NCI-H146 treated with DMSO at 0.1 percent for 48 hours (cell line): Measurements from ENCODE around the gene KDM6B.

ENCODE experiments used
- DNase-seq: peaks from one replicate; lab custom pipeline; 2025; ENCODE audit not compliant: unreplicated experiment; lab: John Stamatoyannopoulos, UW

Gene KDM6B

DNA sequence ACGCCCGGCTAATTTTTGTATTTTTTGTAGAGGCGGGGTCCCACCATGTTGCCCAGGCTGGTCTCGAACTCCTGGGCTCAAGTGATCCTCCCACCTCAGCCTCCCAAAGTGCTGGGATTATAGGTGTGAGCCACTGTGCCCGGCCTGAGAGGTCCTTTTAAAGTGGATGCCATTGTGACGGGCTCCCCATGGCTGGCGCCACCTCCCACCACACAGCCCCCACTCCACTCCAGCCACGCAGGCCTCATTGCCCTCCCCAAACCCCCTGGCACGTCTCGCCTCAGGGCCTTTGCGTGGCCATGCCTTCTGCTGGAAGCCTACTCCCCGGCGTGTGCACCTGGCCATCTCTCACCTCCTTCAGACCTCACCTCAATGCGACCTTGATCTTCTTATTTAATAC, 11.9 kb upstream of the KDM6B start:
- DNase-seq, result no peak

DNA sequence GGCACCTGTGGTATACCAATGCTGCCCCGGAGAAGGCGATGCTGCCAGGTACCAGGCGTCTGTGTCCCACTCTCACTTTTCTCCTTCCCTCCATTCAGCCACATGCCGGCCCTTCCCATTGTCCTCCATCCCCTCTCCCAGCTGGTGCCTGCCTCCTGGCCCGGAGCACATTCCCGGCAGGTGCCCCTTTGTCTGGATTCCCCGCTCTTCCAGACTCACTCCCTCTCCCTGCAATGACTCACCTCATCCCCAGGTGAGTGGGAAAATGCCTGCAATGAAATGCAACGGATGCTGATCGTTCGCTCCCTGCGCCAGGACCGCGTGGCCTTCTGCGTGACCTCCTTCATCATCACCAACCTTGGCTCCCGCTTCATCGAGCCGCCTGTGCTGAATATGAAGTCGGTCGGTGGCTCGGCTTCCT, 10.4 kb upstream of the KDM6B start:
- peak; percentile 61 for DNase-seq

DNA sequence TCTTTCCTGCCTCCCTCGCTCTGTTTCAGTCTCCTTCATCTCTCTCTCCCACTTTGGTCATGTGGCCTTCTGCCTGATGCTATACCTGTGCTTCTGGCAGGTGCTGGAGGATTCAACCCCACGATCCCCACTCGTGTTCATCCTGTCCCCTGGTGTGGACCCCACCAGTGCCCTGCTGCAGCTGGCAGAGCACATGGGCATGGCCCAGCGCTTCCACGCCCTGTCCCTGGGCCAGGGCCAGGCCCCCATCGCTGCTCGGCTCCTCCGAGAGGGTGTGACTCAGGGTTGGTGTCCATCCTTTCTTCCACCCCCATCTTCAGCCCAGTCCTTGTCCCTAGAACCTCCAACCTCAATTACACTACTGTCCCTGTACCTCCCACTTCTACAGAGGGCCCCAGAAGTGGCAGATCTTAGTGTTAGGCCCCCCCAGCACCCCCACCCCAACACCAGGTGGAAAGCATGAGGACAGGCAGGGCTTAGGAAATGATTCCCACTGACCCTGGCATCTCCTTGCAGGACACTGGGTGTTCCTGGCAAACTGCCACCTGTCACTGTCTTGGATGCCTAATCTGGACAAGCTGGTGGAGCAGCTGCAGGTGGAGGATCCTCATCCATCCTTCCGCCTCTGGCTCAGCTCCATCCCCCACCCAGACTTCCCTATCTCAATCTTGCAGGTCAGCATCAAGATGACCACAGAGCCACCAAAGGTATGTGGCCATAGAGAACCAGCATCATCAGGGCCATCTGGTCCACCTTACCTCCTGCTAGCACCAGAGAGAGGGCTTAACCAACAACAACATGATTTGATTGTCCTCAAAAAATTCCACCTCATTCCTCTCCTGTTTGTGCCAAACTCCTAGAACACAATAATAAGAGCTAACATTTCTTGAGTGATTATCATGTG, 9.7 kb upstream of the KDM6B start:
- no peak for DNase-seq

DNA sequence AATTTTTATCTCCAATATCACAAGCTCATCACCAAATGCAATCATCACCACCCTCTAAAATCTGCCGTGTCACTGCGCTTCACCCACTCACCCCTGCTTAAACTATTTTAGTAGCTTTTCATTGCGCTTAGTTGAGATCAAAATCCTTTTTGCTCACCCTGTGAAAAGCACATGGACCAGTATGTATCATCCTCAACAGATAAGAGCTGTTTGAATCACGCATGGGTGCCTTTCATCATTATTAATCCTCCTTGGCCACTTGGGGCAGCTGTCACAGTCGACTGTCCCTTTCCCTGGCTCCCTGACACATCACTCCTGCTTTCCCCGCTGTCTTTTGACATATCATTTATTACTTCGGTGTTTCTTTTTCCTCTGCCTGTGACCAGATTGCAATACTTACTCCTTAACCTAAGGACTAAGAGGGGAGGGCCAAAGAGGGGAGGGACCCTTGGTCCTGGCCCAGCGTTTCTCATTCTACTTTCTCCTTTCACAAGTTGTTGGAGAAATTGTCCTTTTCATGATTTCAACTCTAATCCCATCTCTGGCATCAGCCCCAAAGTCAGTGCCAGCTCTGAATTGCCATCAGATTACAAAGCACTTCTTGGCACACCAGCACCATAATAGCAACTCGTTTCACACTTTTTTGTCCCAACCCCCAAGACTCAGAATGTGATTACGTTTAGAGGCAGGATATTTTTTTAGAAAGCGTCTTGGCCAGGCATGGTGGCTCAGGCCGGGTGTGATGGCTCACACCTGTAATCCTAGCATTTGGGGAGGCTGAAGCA, 8.6 kb upstream of the KDM6B start:
- DNase-seq, result no peak

DNA sequence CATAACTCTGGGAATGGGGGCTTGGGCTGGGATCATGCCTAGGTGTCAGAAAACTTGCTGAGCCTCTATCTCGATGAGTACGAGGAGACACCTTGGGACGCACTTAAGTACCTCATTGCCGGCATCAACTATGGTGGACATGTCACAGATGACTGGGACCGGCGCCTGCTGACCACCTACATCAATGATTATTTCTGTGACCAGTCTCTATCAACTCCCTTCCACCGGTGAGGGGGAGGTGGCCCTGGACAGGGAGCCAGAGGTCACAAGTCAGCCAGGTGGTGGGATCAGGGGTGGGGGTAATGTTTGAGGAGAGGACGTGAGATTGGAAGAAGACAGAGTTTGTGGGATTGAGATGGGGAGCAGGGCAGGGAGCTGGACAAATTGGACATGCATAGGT, 3.4 kb upstream of the KDM6B start:
- DNase-seq, result no peak

DNA sequence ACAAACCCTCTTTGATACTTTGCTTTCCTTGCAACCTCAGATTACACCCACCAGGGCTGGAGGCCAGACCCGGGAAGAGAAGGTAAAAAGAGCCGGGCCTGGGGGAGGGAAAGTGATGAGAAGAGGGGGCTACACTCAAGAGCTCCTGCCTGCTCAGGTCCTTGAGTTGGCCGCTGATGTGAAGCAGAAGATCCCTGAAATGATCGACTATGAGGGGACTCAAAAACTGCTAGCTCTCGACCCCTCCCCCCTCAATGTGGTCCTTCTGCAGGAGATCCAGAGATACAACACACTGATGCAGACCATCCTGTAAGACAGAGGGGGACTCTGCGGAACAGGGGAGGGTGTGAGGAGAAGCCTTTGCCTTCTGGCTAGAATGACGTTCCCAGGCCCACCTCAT, 2.8 kb upstream of the KDM6B start:
- DNase-seq, result no peak

DNA sequence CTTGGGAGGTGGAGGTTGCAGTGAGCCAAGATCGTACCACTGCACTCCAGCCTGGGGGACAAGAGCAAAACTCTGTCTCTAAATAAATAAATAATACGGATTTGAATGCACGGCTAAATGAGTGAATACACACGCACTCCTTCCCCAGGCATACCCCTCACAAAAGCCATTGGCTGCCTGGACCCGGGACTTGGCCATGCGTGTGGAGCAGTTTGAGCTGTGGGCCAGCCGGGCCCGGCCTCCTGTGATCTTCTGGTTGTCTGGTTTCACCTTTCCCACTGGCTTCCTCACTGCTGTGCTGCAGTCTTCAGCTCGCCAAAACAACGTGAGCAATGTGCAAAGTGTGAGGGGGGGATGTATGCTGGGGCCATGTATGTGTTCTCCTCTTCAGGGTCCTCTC, 1.6 kb upstream of the KDM6B start:
- no peak for DNase-seq

DNA sequence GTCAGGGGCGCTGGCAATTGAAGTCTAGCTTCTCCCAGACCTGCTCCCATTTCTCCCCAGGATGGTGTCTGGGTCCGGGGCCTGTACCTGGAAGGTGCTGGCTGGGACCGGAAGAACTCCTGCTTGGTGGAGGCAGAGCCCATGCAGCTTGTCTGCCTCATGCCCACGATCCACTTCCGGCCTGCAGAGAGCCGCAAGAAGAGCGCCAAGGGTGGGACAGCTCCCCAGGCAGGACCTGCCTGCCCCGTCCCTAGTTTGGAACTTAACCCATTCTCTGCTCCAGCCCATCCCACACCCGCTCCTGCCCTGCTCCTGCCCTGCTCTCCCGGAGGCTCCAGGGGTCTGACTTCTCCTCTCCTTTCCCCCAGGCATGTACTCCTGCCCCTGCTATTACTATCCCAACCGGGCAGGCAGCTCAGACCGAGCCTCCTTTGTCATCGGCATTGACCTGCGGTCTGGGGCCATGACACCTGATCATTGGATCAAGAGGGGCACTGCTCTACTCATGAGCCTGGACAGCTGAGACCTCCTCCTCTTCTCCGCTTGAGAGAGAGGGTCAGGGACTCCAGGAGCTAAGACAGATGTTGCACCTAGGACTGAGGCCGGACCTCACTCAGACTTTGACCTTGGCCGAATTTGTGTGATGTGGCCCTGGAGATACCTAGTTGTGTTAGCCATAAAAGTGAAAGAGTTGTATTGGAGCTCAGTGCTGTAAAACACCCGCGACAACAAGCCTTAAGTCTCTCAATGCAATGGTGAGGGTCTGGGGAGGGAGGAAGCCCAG, 814 bp upstream of the KDM6B start:
- no peak for DNase-seq

DNA sequence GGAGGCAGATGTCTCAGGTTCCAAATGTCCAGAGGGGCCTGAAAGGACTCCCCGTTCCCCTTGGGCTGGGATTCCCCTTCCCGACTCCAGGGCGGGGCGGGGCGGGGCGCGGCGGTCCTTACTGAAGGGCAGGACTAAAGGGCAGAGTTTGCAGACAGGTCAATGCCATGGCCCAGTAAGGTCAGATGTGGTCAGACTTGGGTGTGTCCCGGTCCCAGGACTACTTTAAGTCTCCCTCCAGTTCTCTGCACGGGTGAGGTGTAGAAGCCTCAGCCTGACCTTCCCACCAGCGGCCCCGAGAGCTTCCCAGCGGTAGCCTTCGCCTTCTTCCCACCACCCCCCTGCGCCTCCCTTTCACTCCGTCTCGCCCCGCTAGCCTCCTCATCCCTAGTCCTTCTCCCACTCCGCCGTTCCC, 532 bp downstream of the KDM6B start:
- no peak for DNase-seq

DNA sequence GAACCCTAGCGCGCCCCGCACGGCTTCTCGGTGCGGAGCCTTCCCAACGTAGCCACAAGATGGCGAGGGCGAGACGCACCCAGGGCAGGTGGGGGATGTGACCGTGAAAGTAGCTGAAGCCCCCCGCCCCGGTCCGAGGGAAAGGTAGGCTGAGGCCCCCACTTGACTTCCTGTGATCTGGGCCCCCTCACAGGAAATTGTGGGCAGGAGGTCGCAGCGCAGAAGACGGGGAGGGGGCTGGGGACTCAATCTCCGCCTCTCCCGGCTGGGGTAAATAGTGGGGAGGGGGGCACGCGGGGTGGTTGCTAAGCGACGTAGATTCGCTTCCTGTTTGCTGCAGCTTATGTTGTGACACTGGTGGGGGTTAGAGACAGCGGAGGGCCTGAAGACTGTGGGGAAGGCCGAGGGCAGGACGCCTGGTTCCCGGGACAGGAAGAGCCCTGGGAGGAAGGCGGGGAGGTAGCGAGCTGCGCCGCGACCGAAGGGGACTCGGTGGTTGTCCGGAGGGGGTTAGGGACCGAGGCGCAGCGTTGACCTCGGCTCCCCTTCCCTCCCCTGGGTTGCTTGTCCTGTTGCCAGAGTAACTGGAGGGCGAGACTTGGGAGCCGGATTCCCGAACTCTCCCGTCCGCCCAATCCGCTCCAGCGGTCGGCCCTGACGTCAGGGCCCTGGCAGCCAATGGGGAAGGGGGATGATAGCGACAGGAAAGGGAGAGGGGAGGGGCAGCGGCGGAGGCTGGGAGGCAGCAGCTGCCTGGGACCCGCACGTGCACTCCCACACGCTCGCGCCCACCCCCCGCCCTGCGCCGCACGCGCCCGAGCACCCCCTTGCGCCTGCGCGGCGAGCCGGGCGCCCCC, 1.2 kb downstream of the KDM6B start:
- DNase-seq, result peak; percentile 94

DNA sequence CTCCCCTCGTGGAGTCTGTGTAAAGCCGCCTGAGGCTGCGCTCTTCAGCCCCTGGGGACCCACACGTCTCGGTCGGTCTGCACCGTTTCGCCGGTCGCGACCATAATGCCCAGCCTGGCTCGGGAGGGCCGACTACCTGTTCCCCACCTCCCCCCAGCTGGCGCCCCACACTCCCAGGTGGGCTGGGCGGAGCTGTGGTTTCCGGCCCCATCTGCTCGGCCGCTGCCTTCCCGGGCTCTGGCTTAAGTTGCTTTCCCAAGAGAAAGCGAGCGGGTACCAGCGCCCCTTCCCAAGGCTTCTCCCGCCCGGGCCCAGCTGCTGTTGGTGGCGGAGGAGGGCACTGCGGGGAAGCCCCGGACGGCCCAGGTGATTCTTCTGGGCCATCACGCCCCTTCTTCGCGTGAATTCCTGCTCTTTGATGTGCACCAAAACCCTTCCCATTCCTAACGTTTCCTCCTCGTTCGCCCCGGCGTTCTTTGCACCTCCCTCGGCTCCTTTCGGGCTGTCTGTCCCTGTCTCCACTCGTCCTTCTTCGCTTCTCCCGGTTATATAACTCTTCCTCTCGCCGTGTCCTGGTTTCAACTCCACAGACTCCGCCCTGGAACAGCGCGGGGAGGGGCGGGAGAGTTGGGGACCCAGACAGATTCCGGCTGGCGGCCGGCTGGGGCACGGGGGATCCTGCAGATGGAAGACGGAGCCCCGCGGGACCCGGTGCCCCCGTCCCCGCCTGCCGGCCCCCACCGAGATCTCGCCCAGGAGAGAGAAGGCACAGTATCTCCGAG, 2.0 kb downstream of the KDM6B start:
- peak; percentile 20 for DNase-seq

DNA sequence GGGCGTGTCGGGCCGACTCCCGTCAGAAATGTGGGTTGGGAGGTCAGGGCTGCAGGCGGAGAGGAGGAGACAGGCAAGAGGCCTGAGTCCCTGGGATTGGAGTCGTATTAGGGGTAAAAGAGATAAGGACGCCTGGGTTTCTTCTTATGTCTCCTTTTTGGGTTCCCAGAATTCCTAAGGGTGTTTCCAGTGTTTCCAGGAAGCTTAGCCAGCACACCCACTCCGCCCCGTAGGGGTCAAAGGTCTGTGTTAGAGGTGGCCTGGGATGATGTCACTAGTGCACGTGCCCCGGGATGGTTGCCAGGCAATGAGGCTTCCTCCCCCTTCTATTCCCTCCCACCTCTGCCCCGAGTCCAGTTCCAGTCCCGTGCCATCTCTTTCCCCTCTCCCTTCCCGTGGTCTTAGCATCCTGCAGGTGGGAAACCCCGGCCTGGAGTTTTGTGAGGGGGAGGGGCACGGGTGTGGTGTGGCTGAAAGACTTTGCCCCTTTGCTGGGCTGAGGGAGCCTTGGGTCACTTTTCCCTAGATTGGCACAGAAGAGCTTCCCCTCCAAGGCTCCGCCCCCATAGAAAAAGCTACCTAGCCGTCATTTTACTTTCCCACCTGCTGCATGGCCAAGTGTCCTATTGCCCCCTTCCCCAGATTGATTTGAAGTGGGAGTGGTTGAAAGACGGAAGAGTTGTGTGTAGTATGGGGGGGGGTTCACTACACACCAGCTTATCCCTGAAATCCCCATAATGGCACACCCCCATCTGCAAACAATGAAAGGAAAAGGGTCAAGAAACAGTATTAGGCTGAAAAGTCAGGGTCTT, 2.8 kb downstream of the KDM6B start:
- peak; percentile 94 for DNase-seq

DNA sequence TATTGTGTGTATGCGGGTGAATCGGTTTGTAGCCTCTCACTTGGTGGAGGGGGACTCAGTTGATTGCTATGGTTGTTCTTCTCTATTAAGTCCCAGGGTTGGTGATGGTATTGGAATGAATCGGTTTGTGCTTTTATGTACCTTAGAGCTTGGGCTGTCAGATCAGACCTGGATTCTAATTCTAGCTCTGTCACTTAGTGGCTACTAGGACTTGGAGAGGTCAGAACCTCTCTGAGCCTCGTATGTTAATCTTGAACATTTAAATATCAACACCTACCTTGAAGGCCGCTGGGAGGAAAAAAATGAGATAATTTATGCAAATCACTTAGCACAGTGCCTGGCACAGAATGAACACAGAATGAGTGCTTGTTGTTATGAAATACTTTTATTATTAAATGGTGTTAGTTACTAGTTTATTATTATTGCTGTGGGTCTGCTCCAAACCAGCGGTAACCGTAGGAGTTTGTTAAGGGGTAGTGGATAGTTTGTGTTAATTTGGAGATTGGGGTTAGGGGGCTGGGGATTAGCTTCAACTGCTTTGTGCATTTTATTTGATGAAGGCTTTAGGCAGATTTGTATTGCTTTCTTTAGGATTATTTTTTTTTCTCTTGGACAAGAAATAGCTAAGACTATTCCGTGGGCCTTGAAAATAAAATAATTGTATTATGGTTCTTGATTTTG, 3.5 kb downstream of the KDM6B start:
- no peak for DNase-seq

DNA sequence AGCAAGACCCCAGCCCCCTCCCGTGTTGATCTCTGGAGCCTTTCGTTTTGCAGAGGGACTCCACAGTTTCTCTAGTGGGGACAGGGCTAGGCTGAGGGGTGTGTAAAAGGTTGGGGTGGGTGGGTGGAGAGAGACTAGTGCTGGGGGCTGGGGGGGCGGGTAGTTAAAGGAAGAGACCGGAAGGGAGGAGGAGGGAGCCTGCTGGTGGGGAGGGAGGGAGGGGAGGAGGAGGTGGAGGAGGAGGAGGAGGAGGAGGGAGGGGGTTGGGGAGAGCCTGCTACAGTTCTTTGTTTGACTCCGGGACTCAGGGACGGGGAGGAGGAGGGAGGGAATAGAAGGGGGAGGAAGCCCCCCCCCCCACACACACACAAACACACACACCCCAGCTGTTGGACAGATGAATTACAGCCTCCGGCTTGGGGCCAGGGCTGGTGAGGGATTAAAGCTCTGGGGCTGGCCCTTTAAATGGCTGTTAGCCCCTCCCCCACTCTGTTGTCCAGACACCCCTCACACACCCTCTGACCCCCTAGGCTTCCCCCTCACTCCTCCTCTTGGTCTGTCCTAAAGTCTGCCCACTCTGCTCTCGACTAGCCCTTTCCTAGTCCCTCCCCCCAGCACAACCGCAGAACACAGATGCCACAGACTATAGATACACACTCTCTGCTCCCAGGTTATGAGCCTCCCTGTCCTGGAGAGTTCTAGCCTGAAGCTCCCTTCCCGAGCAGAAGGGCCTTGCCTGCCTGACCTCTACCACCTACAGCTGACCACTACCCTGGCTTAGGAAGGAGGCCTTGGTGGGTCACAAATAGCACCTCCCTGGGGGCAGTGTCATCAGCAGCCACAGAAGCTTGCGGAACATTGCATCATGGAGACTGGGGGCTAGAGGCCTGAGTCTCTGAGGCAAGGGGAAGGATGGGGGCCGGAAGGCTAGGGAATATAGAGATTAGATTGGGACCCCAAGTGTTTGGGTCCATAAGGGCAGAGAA, 4.4 kb downstream of the KDM6B start:
- peak; percentile 6 for DNase-seq

DNA sequence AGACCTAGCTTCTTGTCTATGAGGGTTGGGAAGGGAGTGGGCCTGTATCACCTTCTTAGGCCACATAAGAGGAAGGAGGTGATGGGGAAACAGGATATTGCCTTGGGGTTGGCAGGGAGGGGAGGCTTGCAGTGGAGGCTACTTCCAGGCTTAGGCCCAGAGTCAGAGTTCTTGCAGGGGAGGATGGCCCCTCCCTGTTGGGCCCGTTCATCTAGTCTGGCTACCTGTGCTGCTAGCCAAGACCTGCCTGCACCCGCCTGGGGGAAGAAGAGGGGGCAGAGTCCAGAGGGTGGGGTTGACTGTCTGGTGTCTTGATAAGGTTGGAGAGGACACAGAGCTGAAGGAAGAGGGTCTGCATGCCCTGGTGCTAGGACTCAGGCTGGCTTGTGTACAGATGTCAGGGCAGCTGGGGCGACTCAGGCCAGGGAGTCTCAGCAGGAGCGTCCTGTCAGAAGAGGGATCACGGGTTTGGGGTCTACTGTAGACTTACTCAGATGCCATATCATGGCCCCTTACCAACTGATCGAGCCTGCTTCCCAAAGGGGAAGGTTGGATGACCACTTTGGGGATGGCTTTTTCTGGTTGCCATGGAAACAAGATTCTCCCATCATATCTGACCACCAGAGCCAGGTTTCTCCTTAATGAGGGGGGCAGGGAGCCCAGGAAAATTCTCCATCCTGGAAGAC, 5.3 kb downstream of the KDM6B start:
- no peak for DNase-seq

DNA sequence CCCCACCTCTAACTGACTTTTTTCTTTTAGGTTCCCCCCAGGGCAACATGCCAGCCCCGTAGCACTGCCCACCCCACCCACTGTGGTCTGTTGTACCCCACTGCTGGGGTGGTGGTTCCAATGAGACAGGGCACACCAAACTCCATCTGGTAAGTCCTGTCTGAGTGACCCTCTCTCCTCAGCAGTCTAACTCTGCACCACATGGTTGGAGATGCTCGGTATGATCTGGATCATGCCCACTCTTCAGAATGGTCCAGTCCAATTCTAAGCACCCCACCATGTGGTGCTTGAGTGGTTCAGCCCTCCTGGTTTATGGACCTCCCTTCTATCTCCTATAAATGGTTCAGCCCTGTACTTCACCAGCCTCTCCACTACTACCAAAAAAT, 5.9 kb downstream of the KDM6B start:
- DNase-seq, result no peak

DNA sequence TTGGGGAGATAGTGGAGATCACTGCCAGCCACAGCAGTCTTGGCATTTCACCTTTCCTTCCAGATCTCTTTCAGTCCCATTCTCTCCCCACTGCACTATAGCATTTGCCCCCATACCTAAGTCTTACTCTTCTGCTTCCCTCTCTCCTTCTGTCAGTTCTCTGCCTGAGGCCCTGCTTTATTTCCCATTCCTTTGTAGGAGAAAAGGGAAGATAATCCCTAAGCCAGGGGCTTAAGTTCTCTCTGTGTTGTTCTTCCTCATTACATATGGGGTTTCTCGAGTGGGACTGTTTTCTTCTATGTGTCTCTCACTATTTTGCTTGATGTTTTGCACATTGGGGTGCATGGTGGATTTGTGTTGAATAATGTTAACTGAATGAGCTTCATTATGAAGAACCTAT, 6.4 kb downstream of the KDM6B start:
- DNase-seq, result no peak
